HG03378 (cell line): Measurements from ENCODE around the gene PDXDC1.
A peak's percentile ranks its signal among the peaks of the same experiment; 100 is the strongest.
"Not testable (repeated sequence)": the region's sequence is repeated elsewhere in the genome, so short reads cannot be mapped to it uniquely, and the experiment has no call there.

Experiments
- ATAC-seq: cut with Tn5 transposase; IDR thresholded peaks from one replicate; pipeline ENCODE4 v1.9.1; 2021; ENCODE audit warnings: mild to moderate bottlenecking, moderate library complexity; ENCODE audit not compliant: unreplicated experiment

Gene PDXDC1

DNA sequence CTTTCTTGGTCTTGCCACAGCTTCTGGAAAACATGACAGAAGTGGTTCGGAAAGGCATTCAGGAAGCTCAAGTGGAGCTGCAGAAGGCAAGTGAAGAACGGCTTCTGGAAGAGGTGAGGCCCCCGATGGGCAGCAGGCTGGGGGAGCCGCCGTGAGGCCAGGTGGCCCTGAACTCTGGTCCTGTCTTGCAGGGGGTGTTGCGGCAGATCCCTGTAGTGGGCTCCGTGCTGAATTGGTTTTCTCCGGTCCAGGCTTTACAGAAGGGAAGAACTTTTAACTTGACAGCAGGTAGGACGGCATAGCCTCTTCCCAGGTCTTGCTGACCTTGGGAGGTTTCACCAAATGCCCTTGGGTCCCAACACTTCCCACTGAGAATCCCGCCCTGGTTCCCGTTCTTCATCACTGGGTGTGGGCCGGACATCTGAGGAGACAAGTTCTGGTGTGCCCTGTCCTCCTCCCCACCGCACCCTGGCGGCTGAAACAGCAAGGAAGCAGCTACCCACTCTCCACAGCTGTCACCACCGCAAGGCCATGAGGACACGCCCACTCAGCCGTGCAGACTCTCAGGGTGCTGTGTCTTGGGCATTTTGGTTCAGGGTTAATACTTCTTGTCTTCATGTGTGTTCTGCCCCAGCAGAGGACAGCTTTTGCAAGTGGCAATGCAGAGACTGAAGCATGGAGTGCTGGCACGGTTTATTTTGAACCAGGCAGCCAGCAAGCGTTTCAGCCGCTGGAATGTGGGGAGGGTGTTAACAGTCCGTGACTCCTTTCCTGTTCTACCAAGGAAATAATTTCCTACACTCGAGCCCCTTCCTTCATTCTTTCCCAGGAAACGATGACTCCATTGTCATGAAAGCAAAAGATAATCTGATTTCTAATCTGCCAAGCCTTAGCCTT, 59.7 kb downstream of the PDXDC1 start:
- no peak for ATAC-seq

- no peak for ATAC-seq
These were observed 60.4 kb downstream of the PDXDC1 start for GRCh38 chr16:15035163-15035729.

- ATAC-seq, result no peak
These were observed 62.2 kb downstream of the PDXDC1 start for GRCh38 chr16:15037003-15037402.

DNA sequence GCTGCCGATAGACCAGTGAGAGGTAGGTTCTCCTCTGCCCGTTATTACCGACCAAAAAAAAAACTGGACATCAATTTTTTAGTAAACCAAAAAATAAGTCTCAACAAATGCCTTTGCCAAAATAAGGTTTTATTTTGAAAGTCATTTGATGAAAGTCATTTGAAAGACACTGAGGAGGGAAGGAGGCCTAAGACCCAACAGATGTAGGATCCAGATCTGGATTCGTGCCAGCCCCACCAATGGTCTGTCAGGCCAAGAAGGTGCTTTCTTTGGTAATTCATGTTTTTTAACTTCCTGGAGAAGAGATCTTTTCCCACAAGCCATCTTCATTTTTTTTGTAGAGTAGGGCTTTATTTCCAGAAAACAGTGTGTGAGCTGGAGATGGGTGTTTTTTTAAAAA, 62.9 kb downstream of the PDXDC1 start:
- no peak for ATAC-seq

DNA sequence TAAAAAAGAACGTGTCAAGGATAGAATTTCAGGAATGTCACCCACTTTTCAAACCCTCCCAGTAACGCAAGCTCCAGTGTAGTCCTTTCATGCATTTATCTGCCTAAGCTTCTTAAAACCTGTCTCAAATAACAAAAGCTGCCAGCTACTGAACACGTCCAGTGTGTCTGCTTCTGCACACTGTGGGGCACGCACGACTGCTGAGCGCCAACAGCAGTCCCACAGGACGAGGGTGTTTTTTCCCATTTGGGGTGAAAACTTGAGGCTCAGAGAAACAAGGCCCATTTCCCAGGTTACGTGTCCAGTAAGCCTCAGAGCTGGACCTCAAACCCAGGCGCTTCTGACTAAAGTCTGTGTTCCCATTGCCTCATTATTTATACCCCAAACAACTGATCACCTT, 63.9 kb downstream of the PDXDC1 start:
- no peak for ATAC-seq

- ATAC-seq, result no peak
These were observed 66.6 kb downstream of the PDXDC1 start for GRCh38 chr16:15041271-15042004.

DNA sequence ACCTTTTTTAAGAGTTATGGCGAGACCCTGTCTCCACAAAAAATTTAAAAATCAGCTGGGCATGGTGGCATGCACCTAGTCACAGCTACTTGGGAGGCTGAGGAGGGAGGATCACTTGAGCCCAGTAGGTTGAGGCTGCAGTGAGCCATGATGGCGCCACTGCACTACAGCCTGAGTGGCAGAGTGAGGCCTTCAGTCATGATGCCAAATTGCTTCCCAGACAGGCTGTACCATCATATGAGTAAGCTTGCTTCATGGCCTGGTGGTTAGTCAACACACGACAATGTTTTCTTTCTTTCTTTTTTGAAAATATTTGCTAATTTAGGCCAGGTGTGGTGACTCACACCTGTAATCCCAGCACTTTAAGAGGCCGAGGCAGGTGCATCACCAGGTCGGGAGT, 68.5 kb downstream of the PDXDC1 start:
- ATAC-seq, result no peak

- ATAC-seq, result no peak
These were observed 69.5 kb downstream of the PDXDC1 start for GRCh38 chr16:15044286-15044685.

DNA sequence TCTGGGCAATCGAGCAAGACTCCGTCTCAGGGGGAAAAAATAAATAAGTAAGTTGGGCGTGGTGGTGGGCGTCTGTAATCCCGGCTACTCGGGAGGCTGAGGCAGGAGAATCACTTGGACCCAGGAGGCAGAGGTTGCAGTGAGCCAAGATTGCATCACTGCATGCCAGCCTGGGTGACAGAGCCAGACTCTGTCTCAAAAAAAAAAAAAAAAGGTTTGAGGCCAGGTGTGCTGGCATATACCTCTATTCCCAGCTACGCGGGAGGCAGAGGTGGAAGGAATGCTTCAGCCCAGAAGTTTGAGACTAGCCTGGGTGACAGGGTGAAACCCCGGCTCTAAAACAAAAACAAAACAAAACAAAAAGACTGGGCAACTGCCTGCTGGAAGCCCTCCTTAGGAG, 70.4 kb downstream of the PDXDC1 start:
- ATAC-seq, result not testable (repeated sequence)

DNA sequence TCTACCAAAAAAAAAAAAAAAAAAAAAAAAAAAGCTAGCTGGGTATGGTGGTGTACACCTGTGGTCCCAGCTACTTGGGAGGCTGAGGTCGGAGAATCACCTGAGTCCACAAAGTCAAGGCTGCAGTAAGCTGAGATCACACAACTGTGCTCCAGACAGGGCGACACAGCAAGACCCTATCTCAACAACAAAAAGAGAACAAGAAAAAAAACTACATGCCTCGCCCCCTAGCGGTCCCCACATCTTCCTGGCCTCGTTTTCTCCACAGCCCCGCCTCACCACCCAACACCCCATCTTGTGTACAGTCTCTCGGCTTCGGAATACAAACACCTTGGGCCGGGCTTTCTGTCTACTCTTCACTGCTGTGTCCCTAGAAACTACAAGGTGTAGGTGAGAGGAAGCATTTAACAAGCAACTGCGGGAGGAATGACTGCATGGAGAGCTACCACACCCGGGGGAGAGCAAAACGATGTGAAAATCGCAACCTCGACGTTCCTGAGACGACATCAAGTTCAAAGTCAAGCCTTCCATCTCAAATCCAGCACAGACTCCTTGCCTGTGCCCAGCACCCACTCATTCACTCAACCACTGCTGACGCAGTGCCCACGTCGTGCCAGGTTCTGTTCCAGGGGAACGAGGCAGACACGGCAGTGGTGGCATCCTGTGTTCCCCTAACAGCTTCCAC, 72.0 kb downstream of the PDXDC1 start:
- ATAC-seq, result no peak

GRCh38 chr16:15049581-15050180, 74.9 kb downstream of the PDXDC1 start:
- no peak for ATAC-seq

- ATAC-seq, result not testable (repeated sequence)
These were observed 75.6 kb downstream of the PDXDC1 start for GRCh38 chr16:15050440-15050839.

- ATAC-seq, result no peak
These were observed 76.6 kb downstream of the PDXDC1 start for GRCh38 chr16:15051387-15051951.

GRCh38 chr16:15052747-15053476, 78.1 kb downstream of the PDXDC1 start:
- no peak for ATAC-seq

DNA sequence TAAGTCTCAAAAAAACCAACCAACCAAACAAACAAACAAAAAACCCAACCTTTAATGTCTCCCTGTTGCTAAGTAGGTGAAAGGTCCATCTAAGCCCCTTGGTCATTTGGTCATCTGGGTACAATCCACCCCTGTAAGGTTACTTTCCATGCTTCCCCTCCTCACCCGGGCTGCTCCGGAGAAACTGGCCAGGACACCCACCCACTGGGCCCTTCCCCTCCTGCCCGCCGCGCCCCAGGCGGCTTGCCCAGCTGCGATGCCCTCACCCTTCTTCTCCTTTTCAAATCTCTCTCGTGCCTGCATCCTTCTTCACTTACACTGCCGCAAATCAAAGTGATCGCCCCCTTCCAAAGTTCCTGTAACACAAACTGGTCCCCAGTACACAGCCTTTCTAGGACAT, 79.1 kb downstream of the PDXDC1 start:
- ATAC-seq, result no peak

- ATAC-seq, result no peak
These were observed 79.7 kb downstream of the PDXDC1 start for GRCh38 chr16:15054357-15055140.

DNA sequence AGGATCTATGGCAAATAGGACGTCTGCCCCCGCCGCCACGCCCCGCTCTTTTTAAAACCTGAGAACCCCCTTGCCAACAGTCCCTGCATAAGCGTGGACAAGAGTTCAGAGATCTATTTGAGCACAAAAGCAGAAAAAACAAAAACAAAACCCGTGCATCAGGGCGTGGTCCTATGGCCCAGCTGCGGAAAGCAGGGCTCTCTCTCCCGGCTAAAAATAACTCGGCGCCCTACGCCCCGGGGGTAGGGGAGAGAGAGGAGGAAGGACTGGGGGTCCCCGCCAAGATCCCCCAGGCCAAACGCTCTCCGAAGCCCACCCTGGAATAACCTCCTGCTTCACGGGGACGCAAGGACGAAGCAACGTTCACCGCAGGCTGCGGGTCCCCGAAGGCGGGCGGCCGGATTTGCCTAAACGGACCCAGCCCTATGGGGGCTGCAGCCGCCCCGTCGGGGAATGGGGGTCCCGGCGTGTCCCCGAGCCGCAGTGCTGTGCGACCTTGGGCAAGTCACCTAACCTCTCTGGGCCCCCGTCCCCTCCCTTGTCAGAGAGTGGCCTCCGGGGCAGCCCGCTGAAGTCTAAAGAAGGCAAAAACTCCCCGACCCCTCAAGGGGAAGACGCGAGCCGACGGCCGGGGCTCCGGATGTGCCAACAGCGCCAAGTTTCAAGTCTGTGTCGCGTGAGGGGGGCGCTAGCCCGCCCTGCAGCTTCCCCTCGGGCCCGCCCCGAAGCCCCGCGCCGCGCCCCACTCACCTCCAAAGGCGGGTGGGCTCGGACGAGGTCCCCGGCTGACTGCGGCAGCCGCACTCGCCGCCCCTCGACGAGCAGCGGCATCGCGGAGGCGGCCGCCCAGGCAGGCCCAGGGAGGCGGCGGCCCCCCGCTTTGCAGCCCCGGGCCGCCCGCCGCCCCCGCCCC, 80.6 kb downstream of the PDXDC1 start:
- peak; percentile 40 for ATAC-seq
